NCI-H524 treated with DMSO at 0.1 percent for 48 hours (cell line): Measurements from ENCODE around the gene ROM1.
A peak's percentile ranks its signal among the peaks of the same experiment; 100 is the strongest.

Experiments used
- DNase-seq: peaks from one replicate; lab custom pipeline; 2025; lab: John Stamatoyannopoulos, UW

The ROM1 gene

DNA sequence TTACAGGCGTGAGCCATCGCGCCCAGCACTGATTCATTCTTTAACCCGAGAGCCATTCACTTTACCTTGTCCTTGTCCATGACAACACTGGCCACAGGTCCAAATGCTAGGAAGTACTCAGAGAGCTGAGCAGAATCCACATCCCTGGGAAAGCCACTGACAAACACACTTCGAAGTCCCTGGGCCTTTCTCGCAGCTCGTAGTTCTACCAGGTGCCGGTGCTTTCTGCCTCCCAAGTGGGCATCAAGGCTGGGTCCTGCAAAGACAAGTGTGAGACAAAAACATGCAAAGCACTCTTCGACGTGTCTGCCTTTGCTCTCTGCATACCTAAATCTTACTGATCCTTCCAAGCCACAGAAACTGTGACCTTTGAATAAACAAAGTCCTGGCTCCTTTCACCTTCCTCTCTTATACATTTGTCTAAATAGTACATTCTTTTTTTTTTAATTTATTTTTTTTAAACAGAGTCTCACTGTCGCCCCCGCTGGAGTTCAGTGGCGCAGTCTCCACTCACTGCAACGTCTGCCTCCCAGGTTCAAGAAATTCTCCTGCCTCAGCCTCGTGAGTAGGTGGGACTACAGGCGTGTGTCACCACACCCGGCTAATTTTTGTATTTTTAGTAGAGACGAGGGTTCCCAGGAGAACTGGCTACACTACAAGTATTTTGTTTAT lies 24.0 kb upstream of the ROM1 start:
- no peak for DNase-seq

DNA sequence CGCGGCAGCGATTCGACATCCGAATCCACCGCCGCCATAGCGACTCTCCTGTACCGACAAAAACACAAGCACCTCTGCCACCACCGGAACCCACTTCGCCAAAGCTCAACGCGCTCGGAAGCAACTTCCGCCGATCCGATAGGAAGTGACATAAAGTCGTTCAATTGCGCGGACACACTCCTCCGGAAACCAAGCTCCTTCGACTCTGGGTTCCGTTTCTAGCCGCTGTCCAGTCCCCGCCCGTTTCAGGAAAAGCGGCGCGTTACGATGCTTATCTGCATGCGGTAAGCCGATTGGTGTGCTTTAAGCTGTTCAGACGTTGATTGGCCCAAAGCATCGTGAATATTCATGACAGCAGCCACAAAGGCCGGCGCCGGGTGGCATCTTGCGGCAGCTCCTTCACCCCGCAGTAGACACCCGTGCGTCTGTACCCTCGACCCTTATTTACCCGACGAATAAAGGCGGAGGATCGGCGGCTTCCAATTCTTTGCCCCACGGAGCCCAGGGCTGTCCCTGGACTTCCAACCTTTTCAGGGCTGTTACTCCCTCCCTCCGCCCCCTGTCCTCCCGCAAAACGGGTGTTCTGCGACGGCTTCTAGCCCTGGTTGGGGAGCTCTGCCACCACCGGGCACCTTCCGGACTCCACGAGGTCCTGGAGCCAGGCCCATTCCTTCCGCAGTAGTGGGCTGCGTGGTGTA lies 21.5 kb upstream of the ROM1 start, which contains the start of gene TUT1:
Gene TUT1 (minus strand): TSS at position 76 of the 698 bp plus-strand sequence. CDS start 38 bp downstream, at position 38.
- peak; percentile 96 for DNase-seq

DNA sequence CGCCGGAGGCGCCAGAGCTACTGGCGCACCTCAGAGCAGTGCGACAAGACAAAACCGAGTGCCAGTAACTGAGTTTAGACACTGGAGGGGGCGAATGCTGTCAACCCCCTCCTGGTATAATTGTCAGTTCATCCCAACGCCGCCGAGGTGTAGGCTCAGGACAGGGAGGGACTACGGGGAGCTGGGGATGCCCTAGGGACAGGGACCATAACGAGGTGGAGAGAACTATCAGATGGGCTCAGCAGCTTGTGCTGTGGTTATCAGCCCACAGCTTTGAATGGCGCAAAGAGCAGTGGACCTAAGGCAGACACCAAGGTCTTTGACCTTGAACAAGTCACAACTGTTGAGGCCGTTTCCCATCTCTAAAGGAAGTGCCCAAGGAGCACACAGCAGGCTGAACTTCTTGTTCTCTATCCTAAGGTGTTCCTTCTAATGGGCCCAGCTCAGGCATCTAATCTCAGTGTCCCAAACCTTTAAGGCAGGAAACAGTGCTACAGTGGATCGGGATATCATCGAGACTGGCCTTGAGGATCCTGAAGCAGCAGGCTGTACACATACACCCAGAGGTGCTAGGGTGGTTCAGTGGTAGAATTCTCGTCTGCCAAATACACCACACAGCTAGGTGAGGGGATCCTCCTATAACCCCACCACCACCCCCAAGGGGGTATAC lies 20.8 kb upstream of the ROM1 start:
- DNase-seq: no peak

DNA sequence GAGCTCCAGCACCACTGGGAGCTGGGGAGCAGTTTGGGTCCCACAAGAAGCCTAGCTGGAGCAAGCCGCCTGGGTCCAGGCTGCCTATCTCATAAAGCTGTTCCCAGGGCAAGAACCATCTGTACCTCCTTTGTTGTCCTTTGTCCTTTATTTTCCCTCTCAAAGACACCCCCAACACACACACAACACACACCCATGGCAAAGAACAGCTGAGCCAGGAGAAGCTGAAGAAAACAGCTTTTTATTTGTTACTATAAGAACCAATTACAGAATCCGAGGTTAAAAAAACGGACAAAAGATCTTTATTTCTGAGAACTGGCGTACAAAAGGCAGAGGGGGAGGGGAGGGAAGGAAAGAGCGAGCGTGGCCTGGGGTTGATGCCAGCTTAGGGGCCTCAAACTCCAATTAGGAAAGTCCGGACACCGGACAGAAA lies 20.1 kb upstream of the ROM1 start:
- no peak for DNase-seq

DNA sequence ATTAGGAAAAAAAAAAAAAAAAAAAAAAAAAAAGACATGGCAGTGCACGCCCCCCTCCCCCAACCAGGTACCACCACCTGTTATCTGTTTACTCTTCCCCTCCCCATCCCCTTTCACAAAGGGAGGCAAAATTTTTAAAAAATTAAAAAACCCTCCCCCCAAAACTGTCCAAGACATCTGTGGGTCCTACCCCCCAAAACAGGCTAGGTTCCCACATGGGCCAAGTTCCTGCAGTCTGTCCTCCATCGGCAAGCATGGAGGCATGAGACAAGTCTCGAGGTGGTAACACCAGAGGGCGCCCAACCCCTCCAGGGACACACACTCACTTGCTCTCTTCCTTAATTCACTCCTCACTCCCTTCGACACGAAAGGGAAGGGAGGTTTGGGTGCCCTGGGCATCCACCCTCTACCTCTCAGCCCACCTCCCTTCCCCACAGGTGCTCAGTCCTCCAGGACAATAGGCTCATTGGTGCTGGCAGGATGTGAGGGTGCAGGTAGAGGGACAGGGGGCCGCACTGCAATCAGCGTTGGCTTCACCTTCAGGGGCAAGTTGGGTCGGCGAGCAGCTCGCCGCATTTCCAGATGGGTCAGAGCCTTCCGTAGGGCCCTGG lies 19.5 kb upstream of the ROM1 start:
- no peak for DNase-seq

DNA sequence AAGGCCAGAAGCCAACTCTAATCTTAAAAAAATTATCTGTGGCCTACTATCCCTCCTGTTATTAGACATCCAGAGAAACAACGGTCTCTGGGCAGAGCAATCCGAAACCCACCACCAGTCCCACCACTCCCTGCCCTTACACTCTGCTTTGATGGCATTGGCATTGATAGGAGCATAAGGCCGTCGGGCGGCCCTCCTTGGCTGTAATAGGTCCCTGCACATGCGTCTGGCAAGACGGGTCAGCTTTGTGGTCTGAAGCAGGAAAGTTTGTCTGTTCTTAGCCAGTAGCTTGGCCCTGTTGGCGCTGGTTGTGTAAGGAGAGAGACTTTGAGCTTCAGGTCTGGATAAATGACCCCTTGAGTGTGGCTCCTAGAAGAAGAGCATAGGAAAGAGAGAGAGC lies 17.9 kb upstream of the ROM1 start:
- no peak for DNase-seq

DNA sequence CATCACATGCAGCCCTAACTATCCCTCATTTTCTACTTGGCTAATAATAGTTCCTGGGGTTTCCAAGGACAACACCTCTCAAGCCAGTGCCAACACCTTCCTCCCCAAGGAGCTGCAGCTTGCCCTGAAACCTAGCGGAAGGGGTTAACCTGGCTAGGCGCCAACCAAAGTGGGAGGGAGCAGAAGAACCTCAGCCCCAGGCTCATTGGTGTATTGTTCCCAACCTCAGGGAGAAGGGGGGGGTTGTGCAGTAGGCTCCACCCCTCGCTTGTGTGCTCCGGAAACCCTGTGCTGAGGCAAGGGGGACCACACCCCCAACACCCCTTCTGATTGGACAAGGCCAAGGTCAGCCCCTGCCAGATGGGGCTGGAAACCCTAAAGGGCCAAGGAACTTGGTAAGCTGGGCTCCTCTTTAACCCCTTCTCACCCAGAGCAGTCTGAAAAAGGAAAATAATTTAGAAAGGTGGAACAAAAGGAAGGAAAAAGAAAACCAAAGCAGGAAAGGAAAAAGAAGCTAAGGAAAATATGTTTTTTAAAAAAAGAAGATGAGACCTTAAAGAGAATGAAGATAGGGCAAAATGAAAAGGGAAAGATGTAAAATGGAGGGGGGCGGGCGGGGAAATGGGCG lies 13.9 kb upstream of the ROM1 start:
- DNase-seq: peak; percentile 64

DNA sequence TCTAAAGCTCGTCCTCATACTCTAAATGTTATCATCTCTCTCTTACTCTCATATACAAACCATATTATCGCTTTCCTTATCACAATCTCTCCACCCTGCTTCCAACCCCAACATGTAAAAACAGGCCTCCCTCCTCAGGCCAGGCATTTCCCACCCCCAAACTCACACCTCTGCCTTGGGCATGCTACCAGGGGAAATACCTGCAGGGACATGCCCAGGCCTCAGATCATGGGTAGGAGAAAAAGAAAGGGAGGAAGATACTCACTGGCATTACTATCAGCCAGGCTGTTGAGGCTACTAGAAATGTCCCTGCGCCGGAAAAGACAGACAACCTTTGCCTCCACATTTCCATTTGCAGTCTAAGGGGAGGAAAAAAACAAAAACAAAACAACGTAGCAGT lies 13.2 kb upstream of the ROM1 start:
- DNase-seq: no peak

DNA sequence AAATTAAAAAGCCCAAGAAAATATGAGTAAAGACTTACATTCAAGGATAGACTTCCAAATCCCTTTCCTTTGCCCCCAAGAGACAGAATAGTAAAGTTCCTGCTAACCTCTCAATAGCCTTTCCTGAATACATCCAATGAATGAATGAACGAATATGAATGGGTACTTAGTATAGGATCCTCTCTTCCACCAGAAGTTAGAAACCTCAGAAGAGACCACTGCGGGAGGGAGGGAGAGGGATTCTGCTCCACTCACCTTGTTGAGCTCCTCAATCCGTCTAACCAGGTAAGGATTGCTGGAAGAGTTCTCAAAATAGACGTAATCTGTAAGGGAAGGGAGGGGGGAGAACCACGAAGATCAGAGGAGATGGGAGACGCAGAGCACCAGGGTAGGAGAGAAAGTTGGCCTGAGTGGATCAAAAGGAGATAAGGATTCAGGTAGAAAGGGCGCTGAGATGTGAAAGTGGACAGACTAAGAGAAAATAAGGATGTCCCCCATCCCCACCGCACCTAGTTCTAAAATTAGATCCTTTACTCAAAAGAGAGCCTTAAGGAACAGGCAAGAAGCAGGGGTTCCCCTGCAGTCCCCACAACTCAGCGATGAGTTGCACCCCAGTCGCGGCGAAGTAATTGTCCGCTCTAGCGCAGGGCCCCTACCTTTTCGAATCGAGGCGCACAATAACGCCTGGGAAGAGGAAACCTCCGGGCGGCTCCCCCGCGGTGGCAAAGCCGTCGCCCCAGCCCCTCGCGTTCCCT lies 12.5 kb upstream of the ROM1 start:
- DNase-seq: no peak

DNA sequence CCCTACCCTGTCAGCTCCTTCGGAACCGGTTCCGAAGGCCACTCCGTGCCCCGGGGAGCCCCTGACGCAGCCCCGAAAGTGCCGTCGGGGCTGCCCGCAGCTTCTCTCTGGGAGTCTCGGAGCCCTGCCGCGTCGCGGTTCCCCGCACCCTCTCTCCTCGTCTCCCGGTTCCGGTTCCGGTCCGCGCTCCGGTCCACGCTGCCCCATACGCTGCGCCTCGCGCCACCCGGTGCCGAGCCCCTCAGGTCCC lies 12.0 kb upstream of the ROM1 start:
- no peak for DNase-seq

DNA sequence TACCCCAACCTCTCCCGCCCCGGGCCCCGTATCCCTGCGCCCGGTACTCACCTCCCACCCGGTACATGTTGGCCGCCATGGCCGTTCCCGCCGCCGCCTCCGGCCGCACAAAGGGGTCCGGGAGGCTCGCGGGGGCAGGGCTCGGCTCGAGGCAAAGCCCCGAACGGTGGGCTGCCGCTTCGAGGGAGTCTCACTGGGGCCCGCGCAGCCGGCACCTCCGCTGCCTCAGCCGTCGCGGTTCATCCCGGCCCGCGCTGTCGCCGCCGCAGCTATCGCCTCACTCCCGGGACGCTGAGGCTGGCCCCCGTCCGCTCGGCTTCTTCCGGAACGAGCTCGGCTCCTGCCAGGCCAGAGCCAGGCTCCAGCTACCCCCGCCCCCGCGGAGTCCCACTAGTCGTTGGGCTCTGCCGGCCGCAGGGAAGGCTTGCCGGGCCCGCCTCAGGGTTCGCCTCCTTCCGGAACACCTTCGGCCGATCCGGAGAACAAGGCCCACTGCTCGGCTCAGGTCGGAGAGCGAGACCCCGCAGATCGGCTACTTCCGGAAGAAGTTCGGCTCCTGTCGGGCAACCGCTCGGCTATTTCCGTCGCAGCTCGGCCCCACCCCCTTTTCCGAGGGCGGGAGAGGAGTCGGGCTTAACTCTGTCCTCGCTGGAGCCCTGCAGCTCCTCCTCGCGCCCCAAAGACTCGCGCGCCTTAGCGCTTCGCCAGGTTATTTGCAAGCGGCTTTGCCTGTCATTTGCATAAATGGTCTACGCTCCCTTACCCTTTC lies 11.5 kb upstream of the ROM1 start, which contains the start of gene MTA2:
Gene MTA2 (minus strand): TSS at position 494 of the 769 bp plus-strand sequence. CDS start 415 bp downstream, at position 79.
- DNase-seq: peak; percentile 72

DNA sequence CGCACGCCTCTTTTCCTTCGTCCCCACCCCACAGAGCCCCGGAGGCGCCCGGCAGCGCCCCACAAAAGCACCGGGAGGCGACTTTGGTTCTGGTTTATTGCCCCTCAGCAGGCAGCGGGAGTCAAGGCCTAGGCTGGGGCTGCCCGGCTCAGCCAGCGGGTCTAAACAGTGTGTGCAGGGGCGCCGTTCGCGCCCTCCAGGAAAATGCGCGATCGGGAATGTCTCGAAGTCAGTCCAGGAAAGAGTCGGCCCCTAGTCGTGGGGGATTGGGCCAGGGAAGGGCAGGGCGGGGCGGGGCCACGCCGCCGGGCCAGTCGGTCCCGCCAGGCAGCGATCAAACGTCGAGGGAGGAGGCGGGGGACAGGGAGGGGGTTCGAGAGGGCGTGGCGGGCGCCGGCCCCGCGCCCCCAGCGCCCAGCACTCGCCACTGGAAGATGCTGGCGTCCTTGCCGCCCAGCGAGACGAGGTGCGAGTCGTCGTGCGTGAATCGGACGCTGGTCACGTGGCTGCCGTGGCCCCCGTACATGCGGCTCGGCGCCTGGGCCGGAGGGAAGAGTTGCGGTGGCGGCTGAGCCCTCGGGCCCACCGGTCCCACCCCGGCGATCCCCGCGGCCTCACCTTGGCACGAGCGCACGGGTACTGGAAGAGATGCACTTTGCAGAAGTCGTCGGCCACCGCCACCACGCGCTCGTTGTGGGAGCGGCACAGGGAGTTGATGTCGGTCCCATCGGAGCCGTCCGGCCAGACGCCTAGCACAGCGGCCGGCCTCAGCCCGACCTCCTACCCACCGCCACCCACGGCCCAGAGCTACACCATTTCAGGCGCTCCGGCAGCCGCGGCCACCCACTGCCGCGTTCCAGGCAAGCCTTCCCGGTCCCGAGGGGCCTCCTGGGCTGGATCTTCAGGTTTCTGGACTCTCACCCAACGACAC lies 10.7 kb upstream of the ROM1 start:
- DNase-seq: no peak

DNA sequence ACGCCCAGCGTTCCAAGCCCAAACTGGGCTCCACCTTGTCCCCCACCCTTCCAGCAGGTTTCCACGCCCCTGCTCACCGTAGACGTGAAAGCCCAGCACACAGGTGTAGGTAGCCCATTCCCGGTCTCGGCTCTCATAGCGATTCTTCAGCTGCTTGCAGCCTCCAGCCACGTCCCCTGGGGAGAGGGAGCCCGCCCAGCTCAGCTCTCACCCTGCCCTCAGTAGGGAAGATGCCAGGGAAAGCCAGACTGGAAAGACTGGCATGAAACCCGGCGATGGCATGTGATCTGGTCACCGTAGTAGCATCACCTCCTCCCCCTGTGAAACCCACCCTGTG lies 10.0 kb upstream of the ROM1 start:
- no peak for DNase-seq

DNA sequence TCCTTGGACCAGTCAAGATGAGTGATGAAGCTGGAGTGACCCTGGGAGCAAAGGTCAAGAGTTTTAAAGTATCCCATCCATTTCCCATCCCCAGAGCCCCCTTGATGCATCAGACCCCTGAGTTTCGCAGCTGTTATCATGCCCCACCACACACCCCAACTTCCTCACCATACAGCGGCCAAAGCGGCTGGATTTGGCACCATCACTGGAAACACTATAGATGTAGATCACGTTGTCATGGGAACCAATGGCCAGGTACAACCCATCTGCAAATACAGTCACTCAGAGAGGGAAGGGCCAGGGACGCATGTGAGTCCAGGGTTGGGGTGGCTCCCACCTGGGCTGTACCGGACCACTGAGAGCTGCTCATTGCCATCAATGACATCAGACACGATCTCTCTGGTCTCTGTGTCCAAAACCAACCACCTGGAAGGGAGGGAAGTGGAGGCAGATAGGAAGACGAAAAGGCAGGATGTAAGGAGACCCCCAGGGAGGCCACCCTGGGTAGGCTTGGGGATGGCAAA lies 9.2 kb upstream of the ROM1 start:
- no peak for DNase-seq

DNA sequence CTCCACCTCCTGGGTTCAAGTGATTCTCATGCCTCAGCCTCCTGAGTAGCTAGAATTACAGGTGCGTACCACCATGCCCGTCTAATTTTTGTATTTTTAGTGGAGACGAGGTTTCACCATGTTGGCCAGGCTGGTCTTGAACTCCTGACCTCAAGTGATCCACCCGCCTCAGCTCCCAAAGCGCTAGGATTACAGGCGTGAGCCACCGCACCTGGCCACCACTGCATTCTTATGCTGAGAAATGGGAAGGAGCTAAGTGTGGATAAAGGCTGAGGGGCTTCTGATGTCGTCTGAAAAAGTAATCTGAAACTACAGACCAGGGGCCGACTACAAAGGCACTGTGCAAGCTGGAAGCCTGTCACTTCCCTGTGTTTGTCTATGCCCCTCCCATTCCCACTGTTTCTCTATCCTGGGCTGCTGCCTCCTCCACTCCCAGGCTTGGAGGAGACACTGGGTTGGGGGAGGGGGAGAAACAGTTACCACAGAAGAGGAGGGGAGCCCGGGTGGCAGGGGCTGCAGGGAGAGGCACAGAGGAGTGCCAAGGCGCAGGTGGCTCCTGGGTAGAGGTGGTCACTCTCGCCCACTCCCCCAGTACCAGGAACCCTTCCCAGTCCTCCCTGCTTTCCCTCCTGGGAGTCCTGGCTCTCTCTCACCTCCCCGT lies 8.5 kb upstream of the ROM1 start:
- DNase-seq: no peak

DNA sequence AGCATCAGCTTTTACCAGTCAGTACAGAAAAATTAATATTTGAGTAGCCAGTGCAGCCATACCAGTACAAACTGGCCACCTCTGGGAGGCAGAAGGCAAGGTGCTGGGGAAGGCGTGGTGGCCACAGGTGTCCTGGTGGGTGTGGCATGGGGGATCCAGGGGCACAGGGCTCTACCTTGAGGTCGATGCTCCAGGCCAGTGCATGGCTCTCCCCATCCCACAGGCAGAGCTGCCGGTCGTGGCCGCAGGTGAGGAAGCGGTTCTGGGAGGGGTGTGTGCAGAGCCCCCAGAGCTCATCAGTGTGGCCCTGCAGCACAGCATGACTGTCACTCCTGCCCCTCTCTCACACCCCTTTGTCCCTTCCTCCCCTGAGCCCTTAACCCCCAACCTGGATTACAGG lies 7.6 kb upstream of the ROM1 start:
- no peak for DNase-seq

DNA sequence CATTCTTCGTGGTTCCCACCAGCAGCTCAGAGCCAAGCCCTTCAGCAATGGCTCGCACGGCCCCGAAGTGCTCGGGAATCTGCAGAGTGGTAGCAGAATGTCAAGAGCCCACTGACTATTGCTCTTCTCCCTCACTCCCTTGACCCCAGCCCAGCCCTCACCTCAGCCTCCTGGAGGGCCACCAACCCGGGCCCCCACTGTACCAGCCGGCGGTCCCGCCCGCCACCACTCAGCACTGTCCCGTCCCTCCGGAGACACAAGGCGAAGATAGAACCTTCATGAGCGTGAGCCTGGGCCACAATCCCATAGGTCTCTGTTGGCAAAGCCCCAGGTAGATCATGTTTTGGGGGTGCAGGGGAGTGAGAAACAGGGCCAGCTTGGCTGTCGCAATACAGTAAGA lies 7.2 kb upstream of the ROM1 start:
- DNase-seq: no peak

DNA sequence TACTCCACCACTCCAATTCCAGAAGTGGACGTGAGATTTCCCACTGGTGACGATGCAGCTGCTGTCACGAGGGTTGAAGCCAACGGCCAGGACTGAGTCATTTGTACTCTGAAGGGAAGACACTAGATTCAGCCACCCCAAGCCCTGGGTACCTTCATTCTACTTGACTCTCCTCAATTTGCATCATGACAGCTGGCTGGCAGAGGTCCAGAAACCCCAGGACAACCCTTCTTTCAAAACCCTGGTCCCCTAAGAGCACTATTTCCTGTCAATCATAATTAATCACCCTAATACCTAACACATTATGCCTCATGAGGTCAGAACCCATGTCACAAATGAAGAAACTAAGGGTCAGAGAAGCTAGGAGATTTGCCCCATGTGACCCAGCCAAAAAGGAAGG lies 5.3 kb upstream of the ROM1 start:
- no peak for DNase-seq

DNA sequence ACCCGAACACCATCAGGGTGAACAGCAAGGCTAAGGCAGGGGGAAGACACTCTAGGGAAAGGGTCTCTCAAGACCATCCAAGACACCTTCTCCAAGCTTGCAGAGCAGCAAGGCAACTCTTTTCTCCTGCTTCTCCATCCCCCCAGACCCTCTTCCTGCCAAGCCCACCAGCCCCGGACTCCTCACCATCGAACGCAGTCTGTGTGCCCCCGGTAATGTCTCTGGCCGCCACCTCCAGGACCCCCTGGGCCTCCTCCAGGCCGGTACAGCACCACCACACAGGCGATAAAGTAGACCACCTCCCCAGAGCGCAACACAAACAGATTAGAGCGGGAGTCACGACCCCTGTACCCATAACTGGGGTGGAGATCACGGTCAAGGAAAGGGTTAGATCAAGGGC lies 4.3 kb upstream of the ROM1 start:
- no peak for DNase-seq
